Astrocyte (in vitro differentiated cells and primary cell): ENCODE data around the gene ETV6.

Source experiments
- CTCF ChIP-seq: IDR thresholded peaks from 2 replicates; pipeline ENCODE4 v1.5.1; 2011; ENCODE audit warnings: low read depth, mild to moderate bottlenecking, inconsistent platforms, low read length, moderate library complexity; ENCODE audit not compliant: insufficient read depth
- EZH2 ChIP-seq: IDR thresholded peaks from 2 replicates; pipeline ENCODE4 v1.6.1; 2012; ENCODE audit warnings: mild to moderate bottlenecking, low read length, inconsistent platforms; ENCODE audit not compliant: insufficient read depth

- TF ChIP-seq CTCF (no peak), EZH2 (no peak)
These were observed 4.1 kb upstream of the ETV6 start for GRCh38 chr12:11645391-11645790.
